Nephron progenitor cell (in vitro differentiated cells): ENCODE measurements around the gene GRIA1.

Experiments
- DNase-seq: peaks from one replicate; pipeline ENCODE4 v3.0.0; 2021
- H3K27ac Mint-ChIP-seq: 2 replicates; pipeline ENCODE4 v1.8.0; 2021; ENCODE audit warnings: mild to moderate bottlenecking, moderate library complexity, mixed read lengths
- H3K27me3 Mint-ChIP-seq: 2 replicates; pipeline ENCODE4 v1.8.0; 2021; ENCODE audit warnings: mild to moderate bottlenecking, low read depth, mixed read lengths; ENCODE audit not compliant: poor library complexity
- H3K36me3 Mint-ChIP-seq: 2 replicates; pipeline ENCODE4 v1.8.0; 2021; ENCODE audit warnings: low read depth, mixed read lengths
- H3K4me1 Mint-ChIP-seq: 2 replicates; pipeline ENCODE4 v1.8.0; 2021; ENCODE audit warnings: mixed read lengths
- H3K4me3 Mint-ChIP-seq: 2 replicates; pipeline ENCODE4 v1.8.0; 2021; ENCODE audit warnings: mild to moderate bottlenecking, moderate library complexity, mixed read lengths
- H3K9me3 Mint-ChIP-seq: 2 replicates; pipeline ENCODE4 v1.8.0; 2021; ENCODE audit warnings: mild to moderate bottlenecking, moderate library complexity, mixed read lengths
- CTCF ChIP-seq: fragments of 200-600 bp; sonication (generic); IDR thresholded peaks from 2 replicates; pipeline ENCODE4 v1.5.0; 2021; ENCODE audit warnings: antibody characterized with exemption

Gene GRIA1

GRCh38 chr5:153704110-153704509 is 213.6 kb downstream of the GRIA1 start:
- no peak for TF ChIP-seq CTCF
- Mint-ChIP-seq H3K4me3 (no peak overlapping the region), H3K36me3 (no peaks in the 10 kb centered on the region), H3K27ac (no peak overlapping the region), H3K4me1 (peaks cover 16% of the 10 kb centered on the region), H3K9me3 (no peaks in the 10 kb centered on the region), H3K27me3 (peaks cover 8% of the 10 kb centered on the region)
- no peak for DNase-seq

GRCh38 chr5:153707626-153708025 is 217.2 kb downstream of the GRIA1 start:
- Mint-ChIP-seq H3K36me3 (no peaks in the 10 kb centered on the region), H3K4me1 (peaks cover 5% of the 10 kb centered on the region), H3K4me3 (no peak overlapping the region), H3K27me3 (peaks cover 8% of the 10 kb centered on the region), H3K9me3 (no peaks in the 10 kb centered on the region), H3K27ac (no peak overlapping the region)
- no peak for TF ChIP-seq CTCF
- no peak for DNase-seq

DNA sequence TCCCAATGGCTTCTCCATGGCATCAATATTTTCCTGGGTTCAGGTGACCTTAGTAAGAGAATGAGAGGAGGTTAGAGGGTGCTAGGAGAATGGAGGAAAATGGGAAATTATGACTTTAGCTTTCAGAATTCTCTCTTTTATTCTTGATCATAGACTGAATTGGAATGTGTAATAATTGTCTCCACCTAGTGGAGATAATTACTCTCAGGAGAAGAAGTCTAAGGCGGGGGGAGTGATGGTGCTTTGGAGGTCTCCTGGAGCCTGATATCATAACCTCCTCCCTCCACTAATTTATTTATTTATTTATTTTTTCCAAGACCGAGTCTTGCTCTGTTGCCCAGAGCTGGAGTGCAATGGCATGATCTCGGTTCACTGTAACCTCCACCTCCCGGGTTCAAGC is 221.3 kb downstream of the GRIA1 start:
- Mint-ChIP-seq H3K4me3 (no peak overlapping the region), H3K9me3 (no peaks in the 10 kb centered on the region), H3K27me3 (peaks cover 3% of the 10 kb centered on the region), H3K4me1 (peaks cover 14% of the 10 kb centered on the region), H3K27ac (no peak overlapping the region), H3K36me3 (no peaks in the 10 kb centered on the region)
- DNase-seq: no peak
- no peak for TF ChIP-seq CTCF

GRCh38 chr5:153712946-153713345 is 222.5 kb downstream of the GRIA1 start:
- Mint-ChIP-seq H3K27me3 (peaks cover 3% of the 10 kb centered on the region), H3K4me3 (no peak overlapping the region), H3K36me3 (no peaks in the 10 kb centered on the region), H3K9me3 (no peaks in the 10 kb centered on the region), H3K27ac (no peak overlapping the region), H3K4me1 (peaks cover 14% of the 10 kb centered on the region)
- no peak for TF ChIP-seq CTCF
- DNase-seq: no peak

DNA sequence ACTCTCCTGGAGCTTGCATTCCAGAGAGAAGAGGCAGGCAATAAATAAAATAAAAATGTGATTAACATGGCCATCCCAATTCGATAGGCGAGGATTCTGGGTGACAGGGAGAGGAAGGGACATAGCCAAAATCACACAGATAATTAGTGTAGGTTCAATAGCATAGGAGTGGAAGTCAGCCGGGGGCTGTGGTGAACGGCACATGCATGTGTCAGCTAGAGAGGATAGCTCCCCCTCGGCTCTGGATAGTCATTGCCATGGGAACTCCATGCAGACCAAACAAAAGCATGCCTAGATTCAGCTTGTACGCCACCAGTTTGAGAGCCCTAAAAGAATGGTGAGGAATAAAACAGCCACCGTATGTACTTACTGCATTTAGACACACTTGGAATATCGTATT is 223.5 kb downstream of the GRIA1 start:
- Mint-ChIP-seq H3K9me3 (no peaks in the 10 kb centered on the region), H3K27ac (no peak overlapping the region), H3K27me3 (no peaks in the 10 kb centered on the region), H3K4me1 (peaks cover 9% of the 10 kb centered on the region), H3K4me3 (no peak overlapping the region), H3K36me3 (no peaks in the 10 kb centered on the region)
- TF ChIP-seq CTCF: no peak
- no peak for DNase-seq

DNA sequence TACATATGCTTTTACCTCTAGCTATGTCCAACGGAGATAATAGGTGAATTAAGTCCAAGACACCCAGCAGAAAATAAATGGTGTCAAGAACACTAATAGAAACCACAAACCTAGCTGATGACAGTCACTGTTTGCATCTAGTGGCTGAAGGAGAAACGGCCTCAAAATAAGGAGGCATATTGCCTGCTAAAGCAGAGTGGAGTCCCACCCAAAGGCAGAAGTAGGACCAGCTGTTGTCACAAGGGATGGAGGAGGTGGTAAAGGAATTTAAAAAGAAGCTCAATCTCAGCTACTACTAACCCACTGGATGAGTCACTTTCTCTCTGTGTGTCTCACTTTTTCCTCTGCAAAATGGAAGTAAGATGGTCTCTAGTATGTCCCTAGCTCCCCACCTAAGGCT is 224.3 kb downstream of the GRIA1 start:
- DNase-seq: no peak
- no peak for TF ChIP-seq CTCF
- peaks cover 9% of the 10 kb centered on the region for H3K4me1 Mint-ChIP-seq
- no peak overlapping the region for H3K4me3 Mint-ChIP-seq
- no peak overlapping the region for H3K27ac Mint-ChIP-seq
- H3K27me3 Mint-ChIP-seq: no peaks in the 10 kb centered on the region
- no peaks in the 10 kb centered on the region for H3K9me3 Mint-ChIP-seq
- H3K36me3 Mint-ChIP-seq: no peaks in the 10 kb centered on the region
